Measurements from ENCODE around the gene SNRPD2.

DNA sequence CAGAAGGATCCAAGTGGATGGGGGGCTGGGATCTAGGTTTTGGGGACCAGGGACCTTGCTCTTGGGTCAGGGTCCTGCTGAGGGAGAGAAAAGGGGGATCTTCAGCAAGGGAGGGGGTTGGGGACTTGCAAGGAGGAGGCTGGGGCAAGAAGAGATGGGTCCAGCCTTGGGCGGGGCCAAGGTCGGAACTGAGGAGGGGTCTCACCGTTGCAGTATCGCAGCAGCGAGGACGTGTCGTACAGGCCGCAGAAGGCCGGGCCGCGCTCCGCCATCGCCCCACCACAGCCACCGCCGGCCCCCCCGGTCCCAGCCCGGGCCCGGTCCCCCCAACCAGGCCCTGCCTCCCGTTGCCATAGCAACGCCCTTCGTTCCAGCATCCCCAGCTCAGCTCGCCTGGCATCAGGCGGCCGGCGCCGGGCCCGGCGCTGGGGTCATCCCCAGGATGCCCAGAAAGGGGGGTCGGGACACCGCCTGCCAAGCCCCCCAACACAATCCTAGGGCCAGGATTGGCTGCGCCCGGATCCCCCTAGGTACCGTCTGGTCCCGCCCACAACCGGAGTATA, 46.6 kb downstream of the SNRPD2 start:
- TF ChIP-seq, protein P1, sequence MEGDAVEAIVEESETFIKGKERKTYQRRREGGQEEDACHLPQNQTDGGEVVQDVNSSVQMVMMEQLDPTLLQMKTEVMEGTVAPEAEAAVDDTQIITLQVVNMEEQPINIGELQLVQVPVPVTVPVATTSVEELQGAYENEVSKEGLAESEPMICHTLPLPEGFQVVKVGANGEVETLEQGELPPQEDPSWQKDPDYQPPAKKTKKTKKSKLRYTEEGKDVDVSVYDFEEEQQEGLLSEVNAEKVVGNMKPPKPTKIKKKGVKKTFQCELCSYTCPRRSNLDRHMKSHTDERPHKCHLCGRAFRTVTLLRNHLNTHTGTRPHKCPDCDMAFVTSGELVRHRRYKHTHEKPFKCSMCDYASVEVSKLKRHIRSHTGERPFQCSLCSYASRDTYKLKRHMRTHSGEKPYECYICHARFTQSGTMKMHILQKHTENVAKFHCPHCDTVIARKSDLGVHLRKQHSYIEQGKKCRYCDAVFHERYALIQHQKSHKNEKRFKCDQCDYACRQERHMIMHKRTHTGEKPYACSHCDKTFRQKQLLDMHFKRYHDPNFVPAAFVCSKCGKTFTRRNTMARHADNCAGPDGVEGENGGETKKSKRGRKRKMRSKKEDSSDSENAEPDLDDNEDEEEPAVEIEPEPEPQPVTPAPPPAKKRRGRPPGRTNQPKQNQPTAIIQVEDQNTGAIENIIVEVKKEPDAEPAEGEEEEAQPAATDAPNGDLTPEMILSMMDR (IDR thresholded peaks at IDR 0.05; ENCODE audit: low read length): no peak
- no peak for TF ChIP-seq EZH2 (IDR thresholded peaks at IDR 0.05; ENCODE audit: borderline replicate concordance, low read length)

All from OCI-LY1 (cell line).